SJSA1 (cell line): ENCODE results near the gene SLU7. TPM values are rescaled to one million over a fixed set of nuclear protein-coding genes. Genes with fewer than 3 reads are reported as not detected.

ENCODE experiments used
- DNase-seq, 2 experiments: peaks; one replicate each; pipeline ENCODE4 v3.0.0-alpha.2; 2015 to 2020; ENCODE audit warnings: low spot score in 2 of 2, low read depth in 1 of 2
- H3K27ac ChIP-seq: fragments of 250-450 bp; sonication (Bioruptor Pico); 2 replicates; pipeline ENCODE4 v1.5.1; 2020; ENCODE audit warnings: mild to moderate bottlenecking, moderate library complexity
- H3K27me3 ChIP-seq: fragments of 250-450 bp; sonication (Bioruptor Pico); replicated peaks from 2 replicates; pipeline ENCODE4 v1.5.1; 2020; ENCODE audit warnings: mild to moderate bottlenecking, moderate library complexity
- H3K36me3 ChIP-seq: fragments of 250-450 bp; sonication (Bioruptor Pico); 2 replicates; pipeline ENCODE4 v1.5.1; 2020; ENCODE audit warnings: mild to moderate bottlenecking
- H3K4me1 ChIP-seq: fragments of 250-450 bp; sonication (Bioruptor Pico); replicated peaks from 2 replicates; pipeline ENCODE4 v1.6.1; 2021; ENCODE audit warnings: mild to moderate bottlenecking
- H3K4me3 ChIP-seq: fragments of 250-450 bp; sonication (Bioruptor Pico); 2 replicates; pipeline ENCODE4 v1.5.1; 2020; ENCODE audit warnings: mild to moderate bottlenecking
- H3K9me3 ChIP-seq: fragments of 250-450 bp; sonication (Bioruptor Pico); replicated peaks from 2 replicates; pipeline ENCODE4 v1.5.1; 2020; ENCODE audit warnings: mild to moderate bottlenecking
- total RNA-seq: library from RNA; depleted of rRNA; stranded (reverse); fragments of >200 nt; shearing (Covaris generic); gene quantifications from 2 replicates; pipeline ENCODE4 v1.2.3, GENCODE V29; 2014; rRNA removed

Gene SLU7
- 71.1 and 102 TPM in 2 replicates for total RNA-seq

DNA sequence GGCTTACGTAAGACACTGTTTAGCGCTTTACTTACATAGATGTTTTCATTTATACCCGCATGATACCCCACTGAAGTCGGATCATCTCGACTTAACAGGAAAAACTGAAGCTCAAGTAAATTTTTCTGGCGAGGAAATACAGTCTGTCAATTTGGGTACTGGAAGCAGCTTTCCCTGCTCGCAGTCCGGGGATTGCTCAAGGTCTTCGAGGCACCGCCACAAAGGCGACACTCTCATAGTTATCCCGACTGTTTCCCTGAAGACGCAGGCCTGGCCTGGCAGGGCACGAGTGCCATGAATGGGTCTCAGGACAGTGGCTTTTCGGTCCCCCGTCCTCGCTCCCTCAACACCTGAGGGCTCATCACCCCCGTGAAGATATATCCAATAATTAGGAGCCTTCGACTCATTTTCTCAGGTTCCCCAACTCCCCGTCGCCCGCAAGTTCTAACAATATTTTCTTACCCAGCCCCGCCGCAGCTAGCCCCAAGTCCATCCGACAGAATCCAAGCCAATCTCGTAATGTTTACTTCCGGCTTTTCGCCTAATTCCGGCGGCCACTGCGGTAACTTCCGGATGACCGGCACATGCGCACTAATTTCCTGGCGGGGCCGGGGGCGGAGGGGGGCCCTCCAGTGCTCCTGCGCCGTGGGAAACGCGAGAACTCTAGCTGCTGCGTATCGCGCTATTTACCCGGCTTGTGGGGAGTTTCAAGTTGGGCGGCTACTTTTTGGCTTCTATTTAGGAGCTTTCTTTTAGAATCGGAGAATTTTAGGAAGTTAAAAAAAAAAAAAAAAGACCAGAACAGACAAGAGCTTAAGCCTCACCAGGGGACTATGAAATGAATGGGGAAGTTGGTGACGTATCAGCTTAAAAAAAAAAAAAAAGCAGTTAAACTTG lies at the start of gene SLU7:
SLU7 (minus strand) TSS at position 521 of the 897 bp plus-strand sequence. CDS start 3,787 bp downstream, outside the sequence.
- H3K9me3 ChIP-seq, result no peaks in the 10 kb centered on the region
- peak within 1 kb of the TSS; percentile 73 for H3K27ac ChIP-seq
- peaks cover 35% of the 10 kb centered on the region for H3K4me1 ChIP-seq
- peak within 1 kb of the TSS; percentile 59 for H3K4me3 ChIP-seq
- peak; percentile 98 for DNase-seq
- no peaks in the 10 kb centered on the region for H3K27me3 ChIP-seq
- H3K36me3 ChIP-seq, result peaks cover 35% of the 10 kb centered on the region

DNA sequence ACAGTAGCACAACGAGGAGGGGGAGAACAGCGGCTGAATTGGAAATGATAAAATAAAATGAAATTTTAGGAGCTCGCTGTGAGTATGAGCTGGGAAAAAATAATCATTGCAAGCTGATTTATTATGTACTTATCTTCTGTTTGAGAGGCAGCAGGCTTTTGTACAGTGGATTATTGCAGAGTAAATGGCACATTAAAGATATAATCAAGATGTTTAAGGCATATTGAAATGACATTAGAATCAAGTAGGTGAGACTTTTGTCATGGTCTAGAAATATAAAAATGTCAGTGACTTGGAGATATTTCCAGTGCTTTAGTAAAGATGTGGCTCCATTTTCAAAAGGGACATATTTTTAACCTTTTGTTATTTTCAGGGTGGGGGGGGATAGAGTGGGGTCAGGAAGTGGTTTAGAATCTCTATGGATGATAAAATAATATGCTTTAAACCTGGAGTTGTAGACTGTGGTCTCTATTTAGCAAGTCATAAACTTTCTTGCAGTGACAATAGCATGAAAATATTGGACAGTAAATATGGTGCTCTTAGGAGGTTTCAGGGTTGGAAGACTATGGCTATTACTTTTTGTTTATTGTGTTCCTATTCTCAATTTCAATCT lies 49.6 kb upstream of the SLU7 start:
- no peak for DNase-seq
- H3K27ac ChIP-seq, result peak overlapping the region; percentile 49
- peak overlapping the region; percentile 25 for H3K4me3 ChIP-seq

DNA sequence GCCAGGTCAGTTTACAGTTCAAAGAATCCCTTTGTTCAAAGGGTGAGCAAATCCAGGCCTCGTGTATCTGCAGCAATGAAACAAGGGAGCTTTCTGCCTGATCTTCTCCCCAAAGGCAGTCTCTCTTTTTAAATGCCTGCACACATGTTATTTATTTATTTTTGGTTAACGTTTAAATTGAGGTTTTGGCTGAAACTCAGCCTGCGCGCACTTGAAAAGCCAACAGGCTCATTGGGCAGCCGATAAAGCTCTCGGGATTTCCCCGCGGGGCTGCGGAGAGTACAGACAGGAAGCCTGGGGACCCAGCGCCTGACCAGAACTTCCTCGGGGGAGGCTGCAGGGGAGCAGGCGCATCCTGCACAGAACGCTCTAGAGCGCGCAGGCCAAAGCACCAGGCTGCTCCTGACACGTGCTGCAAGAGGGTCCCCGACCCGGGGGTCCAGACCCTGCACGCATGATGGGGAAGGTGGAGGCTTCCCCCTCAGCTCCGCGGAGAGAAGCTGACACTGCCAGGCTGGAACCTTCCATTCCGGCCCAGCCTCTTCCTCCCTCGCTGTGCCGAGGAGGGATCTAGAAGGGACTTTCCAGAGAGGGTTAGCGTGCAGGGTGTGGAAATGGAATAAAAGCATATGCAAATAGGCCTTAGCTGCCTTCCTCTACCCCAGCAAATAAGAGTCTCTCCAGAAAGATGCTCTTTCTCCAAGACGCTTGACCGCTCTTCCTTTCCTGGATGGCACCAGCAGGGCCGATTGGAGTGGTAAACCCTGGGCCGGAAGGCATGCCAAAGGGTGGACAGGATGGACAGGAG lies 48.9 kb upstream of the SLU7 start:
- DNase-seq, result peak; percentile 94 to 96
- Histone ChIP-seq H3K4me1 (peaks cover 53% of the 10 kb centered on the region), H3K9me3 (no peaks in the 10 kb centered on the region), H3K27me3 (no peaks in the 10 kb centered on the region), H3K4me3 (peak overlapping the region; percentile 25), H3K36me3 (no peaks in the 10 kb centered on the region), H3K27ac (peak overlapping the region; percentile 49)

More for the DNA sequence above, 49.6 kb upstream of the SLU7 start:
- Histone ChIP-seq H3K36me3 (no peaks in the 10 kb centered on the region), H3K4me1 (peaks cover 51% of the 10 kb centered on the region), H3K27me3 (no peaks in the 10 kb centered on the region), H3K9me3 (no peaks in the 10 kb centered on the region)

DNA sequence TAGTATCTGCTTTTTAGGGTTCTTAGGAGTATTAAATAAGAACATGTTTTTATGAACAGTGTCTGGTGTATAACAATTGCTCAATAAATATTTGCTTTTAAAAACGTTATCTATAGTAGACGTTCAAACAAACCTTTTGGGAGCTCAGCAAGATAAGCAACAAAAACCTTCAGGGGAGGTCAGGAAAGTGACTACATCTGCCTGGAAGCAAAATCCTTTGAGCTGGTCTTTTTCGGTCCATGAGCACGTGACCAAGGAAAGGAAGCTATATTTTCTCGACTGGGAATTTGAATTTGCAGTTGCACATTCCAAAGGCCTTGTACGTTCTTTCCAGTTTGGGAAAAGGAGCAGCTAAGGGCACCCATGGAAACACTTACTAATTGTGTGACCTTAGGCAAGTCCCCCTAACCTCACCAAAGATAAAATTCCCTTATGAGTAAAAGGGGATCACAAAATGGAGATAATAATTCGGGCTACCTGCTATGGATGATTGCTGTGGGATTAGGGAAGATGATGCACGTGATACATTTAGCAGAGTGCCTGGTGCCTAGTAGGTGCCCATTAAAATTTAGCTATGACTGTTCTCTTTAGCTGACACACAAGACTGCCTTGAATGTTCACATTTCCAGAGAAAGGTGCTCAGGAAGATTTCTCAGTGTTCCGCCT lies 48.1 kb upstream of the SLU7 start:
- DNase-seq, result no peak
- peaks cover 53% of the 10 kb centered on the region for H3K4me1 ChIP-seq
- H3K4me3 ChIP-seq, result peak overlapping the region; percentile 25; the same call in 1 of the 2 replicates
- H3K9me3 ChIP-seq, result no peaks in the 10 kb centered on the region
- H3K27me3 ChIP-seq, result no peaks in the 10 kb centered on the region
- H3K27ac ChIP-seq, result peak overlapping the region; percentile 49
- H3K36me3 ChIP-seq, result no peaks in the 10 kb centered on the region

DNA sequence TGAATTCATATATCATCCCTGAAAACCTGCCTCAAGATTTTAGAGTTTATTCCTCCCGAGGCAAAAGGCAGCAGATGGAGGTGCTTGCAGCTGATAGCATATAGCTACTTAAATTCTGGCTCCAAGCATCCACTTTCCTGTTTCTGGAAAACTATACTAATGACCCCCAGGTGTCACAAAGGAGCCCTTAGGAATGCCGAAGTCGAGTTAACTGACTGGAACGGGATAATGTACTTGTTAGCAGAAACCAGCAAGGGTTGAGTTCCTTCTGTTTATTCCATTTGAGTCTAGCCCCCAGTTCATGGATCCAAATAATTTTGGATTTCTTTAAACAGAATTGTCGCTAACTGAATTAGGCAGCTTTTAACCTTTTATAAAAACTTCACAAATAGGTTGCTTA lies 47.2 kb upstream of the SLU7 start:
- no peaks in the 10 kb centered on the region for H3K36me3 ChIP-seq
- H3K4me3 ChIP-seq, result no peak overlapping the region
- no peak for DNase-seq
- no peak overlapping the region for H3K27ac ChIP-seq
- peaks cover 53% of the 10 kb centered on the region for H3K4me1 ChIP-seq
- no peaks in the 10 kb centered on the region for H3K27me3 ChIP-seq
- H3K9me3 ChIP-seq, result no peaks in the 10 kb centered on the region

DNA sequence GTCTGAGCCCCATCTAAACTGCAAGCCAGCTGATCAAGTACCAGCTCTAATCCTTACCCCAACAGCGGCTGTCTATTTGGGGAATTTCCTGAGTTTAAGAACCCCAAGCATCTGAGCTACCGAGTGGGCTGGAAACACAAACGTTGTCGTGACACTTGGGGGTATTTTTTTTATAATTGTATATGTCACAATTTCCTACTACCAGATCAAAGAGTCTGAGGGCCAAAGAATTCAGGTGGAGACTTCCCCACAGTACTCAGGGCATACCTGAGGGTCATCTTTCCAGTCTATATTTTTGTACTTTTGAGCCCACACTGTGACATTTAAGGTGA lies 45.6 kb upstream of the SLU7 start:
- Histone ChIP-seq H3K4me1 (peaks cover 41% of the 10 kb centered on the region), H3K9me3 (no peaks in the 10 kb centered on the region), H3K27me3 (no peaks in the 10 kb centered on the region), H3K4me3 (no peak overlapping the region), H3K36me3 (no peaks in the 10 kb centered on the region), H3K27ac (no peak overlapping the region)
- DNase-seq, result no peak

DNA sequence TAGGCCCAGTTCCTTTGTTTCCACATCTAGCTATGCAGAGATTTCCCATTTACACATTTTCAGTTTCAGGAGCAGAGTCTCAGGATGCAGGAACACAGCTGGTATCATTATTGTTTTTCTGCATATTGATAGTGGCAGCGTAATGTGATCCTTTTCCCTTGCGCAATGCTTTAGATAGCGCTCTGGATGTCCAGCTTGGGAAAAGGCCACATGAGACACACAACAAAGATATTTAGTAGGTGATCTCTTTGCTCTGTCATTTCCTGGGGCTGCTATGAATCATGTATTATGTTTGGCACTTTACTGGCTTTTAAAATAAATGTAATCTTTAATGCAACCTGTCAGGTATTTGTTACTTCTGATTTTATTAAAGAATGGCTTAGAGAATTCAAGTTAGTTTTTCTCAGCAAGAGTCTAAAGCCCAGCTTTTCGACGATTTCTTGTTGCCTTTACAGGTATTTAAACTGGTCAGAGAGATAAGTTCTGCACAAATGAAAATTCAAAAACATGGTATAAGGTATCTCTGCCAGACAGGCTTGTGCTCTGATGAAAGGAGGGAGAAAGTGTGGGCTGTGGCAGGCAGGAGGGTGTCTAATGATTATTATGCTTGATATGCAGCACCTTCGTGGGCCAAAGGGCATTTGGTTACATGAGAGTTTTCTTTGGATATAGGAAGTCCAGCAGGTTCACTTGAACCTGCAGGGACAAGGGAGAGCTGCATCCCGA lies 45.0 kb upstream of the SLU7 start:
- H3K36me3 ChIP-seq, result no peaks in the 10 kb centered on the region
- H3K9me3 ChIP-seq, result no peaks in the 10 kb centered on the region
- peaks cover 36% of the 10 kb centered on the region for H3K4me1 ChIP-seq
- H3K27me3 ChIP-seq, result no peaks in the 10 kb centered on the region
- H3K4me3 ChIP-seq, result no peak overlapping the region
- DNase-seq, result peak in 1 of 2 experiments; percentile 25
- H3K27ac ChIP-seq, result no peak overlapping the region

DNA sequence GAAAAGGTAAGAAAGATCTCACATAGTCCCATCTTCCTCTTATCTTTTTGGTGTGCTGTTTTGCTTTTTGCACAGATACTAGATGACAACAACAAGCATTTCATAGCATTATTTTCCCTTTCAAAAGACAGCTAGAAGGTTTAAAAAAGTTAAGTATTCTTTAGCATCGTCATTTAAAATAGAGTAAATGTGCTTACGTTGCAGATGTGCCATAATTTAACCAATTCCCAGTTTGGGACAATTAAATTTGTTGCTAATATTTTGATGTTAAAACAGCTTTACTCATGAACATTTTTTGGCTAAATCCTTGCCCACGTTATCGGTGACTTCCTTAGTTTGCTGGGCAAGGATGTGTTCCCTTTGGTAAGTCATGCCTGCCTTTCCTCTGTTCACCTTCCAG lies 44.3 kb upstream of the SLU7 start:
- H3K4me3 ChIP-seq, result no peak overlapping the region

DNA sequence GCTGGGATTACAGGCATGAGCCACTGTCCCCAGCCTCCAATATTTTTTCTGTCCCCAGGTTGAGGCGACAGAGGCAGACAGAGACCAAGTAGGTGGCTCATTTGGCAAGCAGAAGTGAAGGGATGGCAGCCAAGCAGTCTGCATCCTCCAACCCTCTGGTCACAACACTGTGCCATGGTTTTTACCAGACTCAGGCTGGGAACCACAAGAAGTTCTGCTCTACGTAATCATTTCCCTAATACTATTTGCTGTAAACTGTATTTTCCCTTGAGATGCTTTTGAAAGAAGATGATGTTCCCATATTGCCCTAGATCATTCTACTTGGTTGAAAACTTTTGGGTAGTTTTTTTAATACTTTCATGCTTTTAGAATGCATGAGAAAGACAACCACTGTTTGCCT lies 43.3 kb upstream of the SLU7 start:
- no peak overlapping the region for H3K4me3 ChIP-seq
- H3K27ac ChIP-seq, result no peak overlapping the region
- no peaks in the 10 kb centered on the region for H3K27me3 ChIP-seq
- no peaks in the 10 kb centered on the region for H3K36me3 ChIP-seq
- peaks cover 18% of the 10 kb centered on the region for H3K4me1 ChIP-seq
- no peaks in the 10 kb centered on the region for H3K9me3 ChIP-seq
- DNase-seq, result no peak

More for the DNA sequence above, 44.3 kb upstream of the SLU7 start:
- DNase-seq, result no peak
- Histone ChIP-seq H3K9me3 (no peaks in the 10 kb centered on the region), H3K27me3 (no peaks in the 10 kb centered on the region), H3K27ac (no peak overlapping the region), H3K36me3 (no peaks in the 10 kb centered on the region), H3K4me1 (peaks cover 29% of the 10 kb centered on the region)

DNA sequence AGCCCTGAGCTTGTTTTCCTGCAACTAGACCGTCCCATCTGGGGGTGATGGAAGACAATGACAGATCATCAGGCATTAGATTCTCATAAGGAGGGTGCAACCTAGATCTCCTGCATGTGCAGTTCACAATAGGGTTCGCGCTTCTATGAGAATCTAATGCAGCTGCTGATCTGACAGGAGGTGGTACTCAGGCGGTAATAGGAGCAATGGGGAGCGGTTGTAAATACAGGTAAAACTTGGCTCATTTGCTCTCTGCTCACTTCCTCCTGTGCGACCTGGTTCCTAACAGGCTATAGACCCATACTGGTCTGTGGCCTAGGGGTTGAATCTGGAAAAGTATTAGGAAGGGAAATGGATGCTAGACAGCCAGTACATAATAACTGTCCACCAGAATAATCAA lies 42.5 kb upstream of the SLU7 start:
- no peaks in the 10 kb centered on the region for H3K36me3 ChIP-seq
- no peak overlapping the region for H3K27ac ChIP-seq
- no peak for DNase-seq
- no peaks in the 10 kb centered on the region; the same call in 1 of the 2 replicates for H3K27me3 ChIP-seq
- peaks cover 10% of the 10 kb centered on the region for H3K4me1 ChIP-seq
- H3K4me3 ChIP-seq, result no peak overlapping the region
- H3K9me3 ChIP-seq, result no peaks in the 10 kb centered on the region

DNA sequence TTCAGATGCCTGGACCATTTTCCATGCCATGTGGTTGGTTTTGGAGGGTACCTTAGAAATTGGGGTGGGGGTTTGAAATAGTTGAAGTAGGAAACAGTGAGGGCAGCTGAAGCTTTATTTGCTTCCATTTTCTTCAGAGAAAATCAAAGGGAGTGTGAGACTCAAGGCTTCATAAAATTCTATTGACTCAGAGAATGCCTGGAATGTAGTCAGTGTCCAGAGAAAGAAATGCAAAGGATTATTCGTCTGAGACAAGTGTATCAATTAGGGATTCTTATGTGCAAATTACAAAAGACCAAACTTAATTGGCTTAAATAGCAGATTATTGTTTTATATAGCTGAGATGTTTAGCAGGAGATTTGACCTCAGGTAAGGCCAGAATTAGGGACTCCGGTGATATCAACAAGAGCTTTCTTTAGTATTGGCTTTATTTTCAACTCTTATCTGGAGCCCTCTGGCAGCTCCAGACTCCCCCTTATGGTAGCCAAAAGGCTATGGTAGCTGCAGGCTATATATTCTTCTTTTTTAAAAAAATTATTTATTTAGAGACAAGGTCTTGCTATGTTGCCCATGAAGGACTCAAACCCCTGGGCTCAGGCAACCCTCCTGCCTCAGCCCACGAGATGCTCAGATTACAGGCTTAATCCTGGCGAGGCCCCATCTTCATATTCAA lies 41.6 kb upstream of the SLU7 start:
- Histone ChIP-seq H3K27ac (no peak overlapping the region), H3K27me3 (peaks cover 3% of the 10 kb centered on the region), H3K9me3 (no peaks in the 10 kb centered on the region), H3K36me3 (no peaks in the 10 kb centered on the region), H3K4me1 (peaks cover 10% of the 10 kb centered on the region), H3K4me3 (no peak overlapping the region)
- DNase-seq, result no peak
